ENCODE data around the gene PEX16.

GRCh38 chr11:45937916-45938315 is 20.2 kb upstream of the PEX16 start:
- TF ChIP-seq, protein P1, sequence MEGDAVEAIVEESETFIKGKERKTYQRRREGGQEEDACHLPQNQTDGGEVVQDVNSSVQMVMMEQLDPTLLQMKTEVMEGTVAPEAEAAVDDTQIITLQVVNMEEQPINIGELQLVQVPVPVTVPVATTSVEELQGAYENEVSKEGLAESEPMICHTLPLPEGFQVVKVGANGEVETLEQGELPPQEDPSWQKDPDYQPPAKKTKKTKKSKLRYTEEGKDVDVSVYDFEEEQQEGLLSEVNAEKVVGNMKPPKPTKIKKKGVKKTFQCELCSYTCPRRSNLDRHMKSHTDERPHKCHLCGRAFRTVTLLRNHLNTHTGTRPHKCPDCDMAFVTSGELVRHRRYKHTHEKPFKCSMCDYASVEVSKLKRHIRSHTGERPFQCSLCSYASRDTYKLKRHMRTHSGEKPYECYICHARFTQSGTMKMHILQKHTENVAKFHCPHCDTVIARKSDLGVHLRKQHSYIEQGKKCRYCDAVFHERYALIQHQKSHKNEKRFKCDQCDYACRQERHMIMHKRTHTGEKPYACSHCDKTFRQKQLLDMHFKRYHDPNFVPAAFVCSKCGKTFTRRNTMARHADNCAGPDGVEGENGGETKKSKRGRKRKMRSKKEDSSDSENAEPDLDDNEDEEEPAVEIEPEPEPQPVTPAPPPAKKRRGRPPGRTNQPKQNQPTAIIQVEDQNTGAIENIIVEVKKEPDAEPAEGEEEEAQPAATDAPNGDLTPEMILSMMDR (IDR thresholded peaks at IDR 0.05) = no peak
- TF ChIP-seq EP300 (IDR thresholded peaks at IDR 0.05) (no peak), POLR2A (IDR thresholded peaks at IDR 0.05) (no peak), POLR2AphosphoS5 (IDR thresholded peaks at IDR 0.05) (no peak)
